HEK293 (cell line): ENCODE data around the gene SENP2.

Experiments used
- ZFP41 ChIP-seq: fragments of 450-650 bp; formaldehyde crosslinking; IDR thresholded peaks from 2 replicates; pipeline ENCODE4 v1.5.1; 2016; ENCODE audit warnings: missing biosample characterization, missing genetic modification characterization, borderline replicate concordance
- ZNF549 ChIP-seq: fragments of 450-650 bp; IDR thresholded peaks from 2 replicates; pipeline ENCODE4 v1.5.1; 2018; ENCODE audit warnings: missing biosample characterization, missing genetic modification characterization, mild to moderate bottlenecking, inconsistent platforms, moderate library complexity
- TF ChIP-seq, protein P1 (sequence below): fragments of 450-650 bp; formaldehyde crosslinking; IDR thresholded peaks from 2 replicates; pipeline ENCODE4 v1.5.1; 2016; ENCODE audit warnings: missing biosample characterization, missing genetic modification characterization
- TF ChIP-seq, protein P2 (sequence below): fragments of 450-650 bp; formaldehyde crosslinking; IDR thresholded peaks from 2 replicates; pipeline ENCODE4 v1.5.1; 2016; ENCODE audit warnings: missing biosample characterization, missing genetic modification characterization

DNA sequence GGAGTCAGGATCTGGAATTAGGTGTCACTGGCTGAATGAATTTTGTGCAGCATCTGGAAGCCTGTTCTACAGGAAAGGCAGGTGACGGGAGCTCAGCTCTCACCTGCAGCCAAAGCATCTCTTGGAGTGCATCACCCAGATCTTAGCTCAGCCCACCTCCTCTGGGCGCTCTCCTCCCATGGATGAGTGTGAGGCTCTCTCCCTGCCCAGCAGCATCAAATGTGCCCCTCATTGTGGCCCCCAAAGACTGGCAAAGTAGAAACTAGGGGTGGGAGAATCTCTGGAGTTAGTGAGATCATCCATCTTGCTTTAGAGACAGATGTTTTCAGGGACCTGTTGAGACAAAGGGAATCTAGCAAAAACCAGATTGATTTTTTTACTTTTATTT lies 68.7 kb downstream of the SENP2 start:
- TF ChIP-seq ZFP41 (no peak), ZNF549 (tag by site-specific recombination) (no peak)
- TF ChIP-seq, protein P1, sequence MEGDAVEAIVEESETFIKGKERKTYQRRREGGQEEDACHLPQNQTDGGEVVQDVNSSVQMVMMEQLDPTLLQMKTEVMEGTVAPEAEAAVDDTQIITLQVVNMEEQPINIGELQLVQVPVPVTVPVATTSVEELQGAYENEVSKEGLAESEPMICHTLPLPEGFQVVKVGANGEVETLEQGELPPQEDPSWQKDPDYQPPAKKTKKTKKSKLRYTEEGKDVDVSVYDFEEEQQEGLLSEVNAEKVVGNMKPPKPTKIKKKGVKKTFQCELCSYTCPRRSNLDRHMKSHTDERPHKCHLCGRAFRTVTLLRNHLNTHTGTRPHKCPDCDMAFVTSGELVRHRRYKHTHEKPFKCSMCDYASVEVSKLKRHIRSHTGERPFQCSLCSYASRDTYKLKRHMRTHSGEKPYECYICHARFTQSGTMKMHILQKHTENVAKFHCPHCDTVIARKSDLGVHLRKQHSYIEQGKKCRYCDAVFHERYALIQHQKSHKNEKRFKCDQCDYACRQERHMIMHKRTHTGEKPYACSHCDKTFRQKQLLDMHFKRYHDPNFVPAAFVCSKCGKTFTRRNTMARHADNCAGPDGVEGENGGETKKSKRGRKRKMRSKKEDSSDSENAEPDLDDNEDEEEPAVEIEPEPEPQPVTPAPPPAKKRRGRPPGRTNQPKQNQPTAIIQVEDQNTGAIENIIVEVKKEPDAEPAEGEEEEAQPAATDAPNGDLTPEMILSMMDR (tag by site-specific recombination): no peak
- TF ChIP-seq, protein P2, sequence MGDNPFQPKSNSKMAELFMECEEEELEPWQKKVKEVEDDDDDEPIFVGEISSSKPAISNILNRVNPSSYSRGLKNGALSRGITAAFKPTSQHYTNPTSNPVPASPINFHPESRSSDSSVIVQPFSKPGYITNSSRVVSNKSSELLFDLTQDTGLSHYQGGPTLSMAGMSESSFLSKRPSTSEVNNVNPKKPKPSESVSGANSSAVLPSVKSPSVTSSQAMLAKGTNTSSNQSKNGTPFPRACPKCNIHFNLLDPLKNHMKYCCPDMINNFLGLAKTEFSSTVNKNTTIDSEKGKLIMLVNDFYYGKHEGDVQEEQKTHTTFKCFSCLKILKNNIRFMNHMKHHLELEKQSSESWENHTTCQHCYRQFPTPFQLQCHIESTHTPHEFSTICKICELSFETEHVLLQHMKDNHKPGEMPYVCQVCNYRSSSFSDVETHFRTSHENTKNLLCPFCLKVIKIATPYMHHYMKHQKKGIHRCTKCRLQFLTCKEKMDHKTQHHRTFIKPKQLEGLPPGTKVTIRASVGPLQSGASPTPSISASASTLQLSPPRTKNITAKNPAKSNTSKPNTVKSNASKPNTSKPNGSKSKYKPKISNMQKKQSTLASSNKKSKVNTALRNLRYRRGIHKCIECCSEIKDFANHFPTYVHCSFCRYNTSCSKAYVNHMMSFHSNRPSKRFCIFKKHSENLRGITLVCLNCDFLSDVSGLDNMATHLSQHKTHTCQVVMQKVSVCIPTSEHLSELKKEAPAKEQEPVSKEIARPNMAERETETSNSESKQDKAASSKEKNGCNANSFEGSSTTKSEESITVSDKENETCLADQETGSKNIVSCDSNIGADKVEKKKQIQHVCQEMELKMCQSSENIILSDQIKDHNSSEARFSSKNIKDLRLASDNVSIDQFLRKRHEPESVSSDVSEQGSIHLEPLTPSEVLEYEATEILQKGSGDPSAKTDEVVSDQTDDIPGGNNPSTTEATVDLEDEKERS: no peak
